Measurements from ENCODE around the gene SPOCD1. TPM values are rescaled to one million over a fixed set of nuclear protein-coding genes. Genes with fewer than 3 reads are reported as not detected.
A peak's percentile ranks its signal among the peaks of the same experiment; 100 is the strongest.

Gene SPOCD1
- total RNA-seq, 2 donors from 2014 or later, result 2.0 to 3.1 TPM

GRCh38 chr1:31764312-31765040, 51.3 kb downstream of the SPOCD1 start, which contains the start of gene ADGRB2:
ADGRB2 (minus strand) TSS chr1:31764340; CDS start chr1:31757221, 7,119 bp downstream.
- Histone ChIP-seq H3K4me3 (ENCODE audit: low read length) (peak within 1 kb of the TSS; percentile 81), H3K36me3 (ENCODE audit: control insufficient read depth, insufficient read depth, low read length) (no peaks in the 10 kb centered on the region), H3K27me3 (ENCODE audit: control insufficient read depth, insufficient read depth, low read length, poor library complexity, severe bottlenecking) (peaks cover 14% of the 10 kb centered on the region), H3K9me3 (ENCODE audit: control insufficient read depth, low read length) (no peaks in the 10 kb centered on the region), H3K4me1 (ENCODE audit: control insufficient read depth, insufficient read depth, low read length) (peaks cover 21% of the 10 kb centered on the region), H3K9ac (ENCODE audit: extremely low read depth, low read length, poor library complexity, severe bottlenecking) (no peak within 1 kb of the TSS), H3K27ac (ENCODE audit: low read depth, low read length) (no peak within 1 kb of the TSS)
- Mint-ChIP-seq H3K9me3 (no peaks in the 10 kb centered on the region), H3K4me3 (peak within 1 kb of the TSS; percentile 58), H3K36me3 (ENCODE audit: low read depth) (no peaks in the 10 kb centered on the region), H3K27ac (no peak within 1 kb of the TSS), H3K4me1 (peaks cover 43% of the 10 kb centered on the region), H3K27me3 (ENCODE audit: insufficient read depth) (peaks cover 35% of the 10 kb centered on the region)
- peak; percentile 83 for DNase-seq
- 7 to 27% methylated on average over 17 to 59 of the region's 59 CpGs for WGBS, 2 experiments (ENCODE audit: insufficient coverage in 1 of 2, insufficient read length in 1 of 2)
- TF ChIP-seq CTCF (conservative IDR thresholded peaks at IDR 0.05), result peak; percentile 44

- H3K27me3 ChIP-seq (ENCODE audit: control insufficient read depth, insufficient read depth, low read length, poor library complexity, severe bottlenecking), result peaks cover 14% of the 10 kb centered on the region
- no peaks in the 10 kb centered on the region for H3K36me3 ChIP-seq (ENCODE audit: control insufficient read depth, insufficient read depth, low read length)
- peak overlapping the region; percentile 81 for H3K4me3 ChIP-seq (ENCODE audit: low read length)
- Mint-ChIP-seq H3K9me3 (no peaks in the 10 kb centered on the region), H3K27me3 (ENCODE audit: insufficient read depth) (peaks cover 35% of the 10 kb centered on the region), H3K4me3 (peak overlapping the region; percentile 58), H3K36me3 (ENCODE audit: low read depth) (no peaks in the 10 kb centered on the region), H3K4me1 (peaks cover 39% of the 10 kb centered on the region), H3K27ac (no peak overlapping the region)
- WGBS, 2 experiments (ENCODE audit: insufficient coverage in 1 of 2, insufficient read length in 1 of 2), result 0 to 1% methylated on average over 16 to 91 of the region's 93 CpGs
- DNase-seq, result no peak
- H3K9me3 ChIP-seq (ENCODE audit: control insufficient read depth, low read length), result no peaks in the 10 kb centered on the region
- H3K4me1 ChIP-seq (ENCODE audit: control insufficient read depth, insufficient read depth, low read length), result peaks cover 18% of the 10 kb centered on the region
- TF ChIP-seq CTCF (conservative IDR thresholded peaks at IDR 0.05), result no peak
- H3K9ac ChIP-seq (ENCODE audit: extremely low read depth, low read length, poor library complexity, severe bottlenecking), result no peak overlapping the region
- H3K27ac ChIP-seq (ENCODE audit: low read depth, low read length), result no peak overlapping the region
Measured at GRCh38 chr1:31763671-31764311, 52.0 kb downstream of the SPOCD1 start.

DNA sequence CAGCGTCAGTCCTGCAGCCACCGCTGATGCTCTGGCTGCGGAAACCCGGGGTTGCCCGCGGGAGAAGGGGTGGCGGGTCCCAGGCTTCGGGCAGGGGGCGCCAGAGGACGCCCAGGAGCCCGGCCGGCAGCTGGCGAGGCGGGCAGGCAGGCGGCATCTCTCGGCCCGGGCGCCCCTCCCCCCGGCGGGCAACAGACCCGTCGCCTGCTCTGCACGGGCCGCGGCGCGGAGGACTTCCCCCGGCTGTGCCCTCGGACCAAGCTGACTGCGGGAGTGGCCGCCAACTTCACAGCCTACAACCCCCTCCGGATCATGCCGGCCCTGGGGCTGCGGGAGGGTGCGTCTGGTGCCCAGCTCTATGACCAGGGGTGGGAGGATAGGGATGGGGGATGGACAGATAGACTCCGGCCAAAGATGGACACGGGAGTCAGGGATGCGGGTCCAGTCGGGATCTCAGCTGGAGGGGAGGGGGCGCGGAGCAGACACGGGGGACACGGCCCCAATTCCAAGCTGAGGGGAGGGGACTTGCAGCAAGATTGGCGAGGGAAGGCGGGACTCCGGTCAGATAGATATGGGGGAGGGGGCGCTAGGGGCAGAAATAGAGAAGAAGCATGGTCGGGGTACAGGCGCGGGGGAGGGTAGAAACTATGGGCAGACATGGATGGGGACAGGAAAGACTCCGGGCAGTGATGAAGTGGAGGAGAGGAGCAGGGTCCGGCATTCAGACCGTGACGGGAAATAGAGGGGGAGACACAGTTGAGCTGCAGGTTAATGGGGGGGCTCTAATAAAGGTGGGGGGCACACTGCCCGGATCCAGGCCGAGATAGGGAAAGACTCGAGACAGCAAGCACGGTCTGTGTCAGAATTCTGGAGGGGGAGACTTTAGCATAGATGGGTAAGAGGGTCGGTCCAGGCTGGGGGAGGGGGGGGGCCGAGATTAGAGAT, 52.8 kb downstream of the SPOCD1 start:
- Mint-ChIP-seq H3K4me1 (peaks cover 31% of the 10 kb centered on the region), H3K27me3 (ENCODE audit: insufficient read depth) (peaks cover 32% of the 10 kb centered on the region), H3K27ac (no peak overlapping the region), H3K4me3 (peak overlapping the region; percentile 58), H3K9me3 (no peaks in the 10 kb centered on the region), H3K36me3 (ENCODE audit: low read depth) (no peaks in the 10 kb centered on the region)
- 1 to 3% methylated on average over 7 to 60 of the region's 60 CpGs for WGBS, 2 experiments (ENCODE audit: insufficient coverage in 1 of 2, insufficient read length in 1 of 2)
- peaks cover 14% of the 10 kb centered on the region for H3K27me3 ChIP-seq (ENCODE audit: control insufficient read depth, insufficient read depth, low read length, poor library complexity, severe bottlenecking)
- H3K27ac ChIP-seq (ENCODE audit: low read depth, low read length), result no peak overlapping the region
- no peak overlapping the region for H3K9ac ChIP-seq (ENCODE audit: extremely low read depth, low read length, poor library complexity, severe bottlenecking)
- TF ChIP-seq CTCF (conservative IDR thresholded peaks at IDR 0.05), result peak; percentile 87
- H3K9me3 ChIP-seq (ENCODE audit: control insufficient read depth, low read length), result no peaks in the 10 kb centered on the region
- H3K4me1 ChIP-seq (ENCODE audit: control insufficient read depth, insufficient read depth, low read length), result peaks cover 18% of the 10 kb centered on the region
- peak overlapping the region; percentile 81 for H3K4me3 ChIP-seq (ENCODE audit: low read length)
- no peaks in the 10 kb centered on the region for H3K36me3 ChIP-seq (ENCODE audit: control insufficient read depth, insufficient read depth, low read length)
- DNase-seq, result peak; percentile 94
